K562 (cell line): ENCODE measurements around the gene RCOR3. TPM values are rescaled to one million over a fixed set of nuclear protein-coding genes. Genes with fewer than 3 reads are reported as not detected.
A peak's percentile ranks its signal among the peaks of the same experiment; 100 is the strongest.

ENCODE experiments used
- BRCA1 ChIP-seq, 2 experiments: fragments of 450-650 bp in 1 of 2; sonication (generic) in 1 of 2; formaldehyde crosslinking in 1 of 2; IDR thresholded peaks; 2 replicates each; pipeline versions ENCODE4 v1.5.0 to v1.6.1; 2017 to 2020; ENCODE audit warnings: mild to moderate bottlenecking in 1 of 2, missing genetic modification reagents in 1 of 2
- CSDE1 ChIP-seq, 2 experiments: fragments of 450-650 bp; IDR thresholded peaks; 2 replicates each; pipeline ENCODE4 v1.6.1; 2016; ENCODE audit warnings: mild to moderate bottlenecking in 1 of 2
- DMBX1 ChIP-seq: fragments of 250-450 bp; sonication (Bioruptor Pico); IDR thresholded peaks from 2 replicates; pipeline ENCODE4 v1.8.0; 2022; ENCODE audit warnings: inconsistent platforms, mild to moderate bottlenecking, moderate library complexity, borderline replicate concordance
- DPF2 ChIP-seq: fragments of 450-650 bp; IDR thresholded peaks from 2 replicates; pipeline ENCODE4 v1.6.1; 2016
- E2F5 ChIP-seq: sonication (generic); formaldehyde crosslinking; IDR thresholded peaks from 2 replicates; pipeline ENCODE4 v1.8.0; 2022; ENCODE audit warnings: mild to moderate bottlenecking, missing genetic modification reagents
- ETS1 ChIP-seq: conservative IDR thresholded peaks from 2 replicates; pipeline ENCODE4 v1.6.1; 2011; ENCODE audit warnings: low read depth, mild to moderate bottlenecking, low read length; ENCODE audit not compliant: control insufficient read depth
- HCFC1 ChIP-seq: IDR thresholded peaks from 2 replicates; pipeline ENCODE4 v1.6.1; 2012; ENCODE audit warnings: low read depth, low read length, improper control_type of control experiment
- HDAC3 ChIP-seq: fragments of 450-650 bp; IDR thresholded peaks from 2 replicates; pipeline ENCODE4 v1.6.1; 2018; ENCODE audit warnings: borderline replicate concordance, mild to moderate bottlenecking, moderate library complexity; ENCODE audit not compliant: partially characterized antibody
- HMG20B ChIP-seq: fragments of 250-450 bp; sonication (Bioruptor Pico); IDR thresholded peaks from 2 replicates; pipeline ENCODE4 v1.5.0; 2021; ENCODE audit warnings: mild to moderate bottlenecking
- KDM4B ChIP-seq, 2 experiments: fragments of 450-650 bp in 1 of 2; sonication (generic) in 1 of 2; IDR thresholded peaks; 2 replicates each; pipeline ENCODE4 v1.6.1; 2016 to 2017; ENCODE audit warnings: borderline replicate concordance in 2 of 2, antibody characterized with exemption in 1 of 2, low read depth in 1 of 2, mild to moderate bottlenecking in 1 of 2
- KLF6 ChIP-seq: fragments of 250-450 bp; sonication (Bioruptor Pico); IDR thresholded peaks from 2 replicates; pipeline ENCODE4 v1.4.0; 2020; ENCODE audit warnings: mild to moderate bottlenecking, moderate library complexity, borderline replicate concordance
- NR1H2 ChIP-seq: sonication (generic); formaldehyde crosslinking; IDR thresholded peaks from 2 replicates; pipeline ENCODE4 v1.4.0; 2020; ENCODE audit warnings: mild to moderate bottlenecking, missing genetic modification reagents
- POLR2AphosphoS5 ChIP-seq: IDR thresholded peaks from 2 replicates; pipeline ENCODE4 v1.6.1; 2011; ENCODE audit warnings: mild to moderate bottlenecking, low read depth, low read length, moderate library complexity; ENCODE audit not compliant: control insufficient read depth, insufficient read depth
- TAF1 ChIP-seq: IDR thresholded peaks from 2 replicates; pipeline ENCODE4 v1.6.1; 2011; ENCODE audit warnings: mild to moderate bottlenecking, low read length, moderate library complexity; ENCODE audit not compliant: insufficient read depth, control insufficient read depth, severe bottlenecking; ENCODE audit errors: extremely low read depth
- TRIM24 ChIP-seq, 2 experiments: fragments of 450-650 bp; IDR thresholded peaks; 2 replicates each; pipeline ENCODE4 v1.6.1; 2016
- ZFP91 ChIP-seq: sonication (generic); formaldehyde crosslinking; IDR thresholded peaks from 2 replicates; pipeline ENCODE4 v1.8.0; 2022; ENCODE audit warnings: mild to moderate bottlenecking, missing genetic modification reagents
- ZMIZ1 ChIP-seq, 2 experiments: fragments of 150-350 bp in 1 of 2; IDR thresholded peaks; 2 replicates each; pipeline ENCODE4 v1.6.1; 2012 to 2016; ENCODE audit warnings: low read depth in 2 of 2, low read length in 2 of 2, mild to moderate bottlenecking in 1 of 2, moderate library complexity in 1 of 2
- ZNF445 ChIP-seq: fragments of 250-450 bp; sonication (Bioruptor Pico); IDR thresholded peaks from 2 replicates; pipeline ENCODE4 v1.4.0; 2020; ENCODE audit warnings: low read depth, mild to moderate bottlenecking, moderate library complexity
- polyA plus RNA-seq, 8 experiments: library from polyadenylated mRNA; depleted of rRNA in 4 of 8; stranded (reverse) in 5 of 8; unstranded in 3 of 8; fragments of >200 nt; fragmentation: Nextera tagmentation in 2 of 8; fragmentation: Illumina TruSeq in 1 of 8; extraction: Ambion mirVana in 2 of 8; extraction: Trizol in 1 of 8; gene quantifications; 2 replicates each; pipeline versions ENCODE4 v1.2.1 to v1.2.3, GENCODE V29; 2011 to 2014; ENCODE audit warnings: inconsistent platforms in 1 of 8, missing spikeins in 1 of 8
- total RNA-seq, 7 experiments: library from RNA; depleted of rRNA in 6 of 7; stranded (reverse); fragments of >200 nt in 6 of 7; fragmentation: Illumina TruSeq in 2 of 7; extraction: Trizol in 2 of 7; gene quantifications; 2 replicates each; pipeline versions ENCODE4 v1.2.1 to v1.2.3, GENCODE V29; 2011 to 2021; ENCODE audit warnings: low replicate concordance in 1 of 7

Gene RCOR3
- total and polyA plus RNA-seq, 9 of the 15 experiments (the other 6 are each of a cell fraction or from before 2014, with no cell fraction given) = 9.7 to 42.7 (median 29.5) TPM

- TF ChIP-seq DMBX1 (CRISPR knock-in tag) (peak; percentile 51; the same call in 1 of the 2 replicates), ZMIZ1 (IDR thresholded peaks at IDR 0.05; ENCODE audit: low read depth in 2 of 2, low read length in 2 of 2) (peak in 1 of 2 experiments; percentile 63; a peak in 1 of 4 replicates), HDAC3 (peak; percentile 82), ETS1 (peak; percentile 61), CSDE1 (IDR thresholded peaks at IDR 0.05) (peak in 1 of 2 experiments; percentile 59; a peak in 1 of 4 replicates), E2F5 (0 out of 2 replicates have a peak, but pooled peaks have one; percentile 81), HMG20B (CRISPR knock-in tag) (0 out of 2 replicates have a peak, but pooled peaks have one; percentile 57), DPF2 (peak; percentile 21; the same call in 1 of the 2 replicates), NR1H2 (no peak; the same call in 1 of the 2 replicates), BRCA1 (IDR thresholded peaks at IDR 0.05) (no peak), BRCA1 (CRISPR knock-in tag; IDR thresholded peaks at IDR 0.05) (0 out of 2 replicates have a peak, but pooled peaks have one; percentile 65), TRIM24 (IDR thresholded peaks at IDR 0.05) (peak; percentile 24 to 75; a peak in 3 of 4 replicates), ZFP91 (CRISPR knock-in tag) (peak; percentile 54; the same call in 1 of the 2 replicates), KLF6 (CRISPR knock-in tag) (peak; percentile 77; the same call in 1 of the 2 replicates), KDM4B (IDR thresholded peaks at IDR 0.05; ENCODE audit: borderline replicate concordance in 2 of 2, low read depth in 1 of 2) (peak in 1 of 2 experiments; percentile 97; a peak in 1 of 4 replicates), TAF1 (peak; percentile 84), ZNF445 (CRISPR knock-in tag) (no peak), HCFC1 (peak; percentile 23), POLR2AphosphoS5 (peak; percentile 38)
These were observed at the start of gene RCOR3 (continued) for GRCh38 chr1:211258756-211259637.
